Thyroid gland (tissue), 4 donors: ENCODE measurements around the gene SIAH3. TPM values are rescaled to one million over a fixed set of nuclear protein-coding genes. Genes with fewer than 3 reads are reported as not detected.

ENCODE experiments used
- DNase-seq, 2 donors: peaks; one replicate each; pipeline ENCODE4 v3.0.0-alpha.2; 2019
- H3K27ac ChIP-seq, 3 donors: fragments of 200-600 bp; sonication (generic); 1 replicate in 2 of 3; 2 replicates in 1 of 3; pipeline ENCODE4 v1.5.1; 2016 to 2019; ENCODE audit warnings: mild to moderate bottlenecking in 1 of 3, moderate library complexity in 1 of 3
- H3K27me3 ChIP-seq: fragments of 200-600 bp; sonication (generic); one replicate; pipeline ENCODE4 v1.5.1; 2019
- H3K36me3 ChIP-seq, 2 donors: fragments of 200-600 bp; sonication (generic); one replicate each; pipeline ENCODE4 v1.5.1; 2016 to 2019
- H3K4me1 ChIP-seq, 2 donors: fragments of 200-600 bp; sonication (generic); one replicate each; pipeline ENCODE4 v1.5.1; 2017 to 2019
- H3K4me3 ChIP-seq, 3 donors: fragments of 200-600 bp; sonication (generic); replicated peaks in 1 of 3; 1 replicate in 2 of 3; 2 replicates in 1 of 3; pipeline ENCODE4 v1.5.1; 2016; ENCODE audit warnings: mild to moderate bottlenecking in 1 of 3
- H3K9me3 ChIP-seq: fragments of 200-600 bp; sonication (generic); one replicate; pipeline ENCODE4 v1.5.1; 2017
- CTCF ChIP-seq, 6 experiments: fragments of 200-600 bp in 3 of 6; fragments of 450-650 bp in 3 of 6; sonication (generic) in 3 of 6; IDR thresholded peaks; one replicate each; pipeline ENCODE4 v1.5.1; 2016 to 2019; ENCODE audit warnings: antibody characterized with exemption in 6 of 6, mild to moderate bottlenecking in 2 of 6, inconsistent platforms in 1 of 6, moderate library complexity in 1 of 6
- POLR2A ChIP-seq, 2 donors: fragments of 450-650 bp; IDR thresholded peaks; one replicate each; pipeline ENCODE4 v1.6.1; 2017; ENCODE audit warnings: antibody characterized with exemption in 2 of 2, mild to moderate bottlenecking in 2 of 2, moderate library complexity in 1 of 2
- WGBS, 2 donors: methylation state at CpG; one replicate each; pipeline ENCODE4 v1.1.5; 2017; 5-methylcytosine and 5-hydroxymethylcytosine counted together
- intact Hi-C: fragments of 100-400 bp; cut with DNase I; formaldehyde crosslinking; loops from one replicate; pipeline ENCODE4 v1.15.1; 2023
- total RNA-seq, 4 donors: library from RNA; depleted of rRNA; stranded (reverse); fragments of >200 nt; gene quantifications; one replicate each; pipeline ENCODE4 v1.2.3, GENCODE V29; 2016

SIAH3 gene
- total RNA-seq, 4 donors from 2014 or later = 0.13 TPM; not detected in 3

DNA sequence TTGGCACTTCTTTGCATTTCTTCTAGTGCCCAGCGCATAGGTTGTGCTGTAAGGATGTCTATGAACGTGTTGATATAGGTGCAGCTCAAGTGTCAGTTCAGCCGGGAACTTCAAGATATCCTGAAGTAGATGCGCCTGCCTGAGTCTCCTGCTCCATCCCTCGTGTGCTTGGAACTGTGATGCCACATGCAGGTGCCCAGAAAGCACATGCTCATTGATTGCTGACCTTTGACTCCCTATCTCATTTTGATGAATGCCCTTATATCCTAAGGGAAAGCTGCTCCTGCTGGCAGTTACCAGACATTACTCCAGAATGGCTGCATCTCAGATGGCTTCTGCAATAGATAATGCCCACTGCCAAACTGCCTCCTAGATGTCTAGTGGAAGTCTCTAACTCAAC lies 108.6 kb downstream of the SIAH3 start:
- H3K9me3 ChIP-seq = no peaks in the 10 kb centered on the region
- intact Hi-C loops = no loop called here
- no peaks in the 10 kb centered on the region for H3K27me3 ChIP-seq
- WGBS, 2 donors = 67 to 70% methylated on average over 5 of the region's 5 CpGs
- H3K4me3 ChIP-seq = no peak overlapping the region
- no peaks in the 10 kb centered on the region for H3K36me3 ChIP-seq
- H3K4me1 ChIP-seq = no peaks in the 10 kb centered on the region
- no peak for DNase-seq
- H3K27ac ChIP-seq = no peak overlapping the region
- TF ChIP-seq POLR2A (IDR thresholded peaks at IDR 0.05) (no peak), CTCF (IDR thresholded peaks at IDR 0.05) (no peak)

GRCh38 chr13:45737571-45738017 lies 114.0 kb downstream of the SIAH3 start:
- Histone ChIP-seq H3K36me3 (no peaks in the 10 kb centered on the region), H3K4me3 (no peak overlapping the region), H3K9me3 (no peaks in the 10 kb centered on the region), H3K4me1 (no peaks in the 10 kb centered on the region), H3K27me3 (no peaks in the 10 kb centered on the region), H3K27ac (no peak overlapping the region)
- WGBS, 2 donors = 62 to 79% methylated on average over 2 of the region's 2 CpGs
- no peak for TF ChIP-seq POLR2A (IDR thresholded peaks at IDR 0.05)
- no peak for TF ChIP-seq CTCF (IDR thresholded peaks at IDR 0.05)
- DNase-seq = no peak
- intact Hi-C loops = no loop called here

DNA sequence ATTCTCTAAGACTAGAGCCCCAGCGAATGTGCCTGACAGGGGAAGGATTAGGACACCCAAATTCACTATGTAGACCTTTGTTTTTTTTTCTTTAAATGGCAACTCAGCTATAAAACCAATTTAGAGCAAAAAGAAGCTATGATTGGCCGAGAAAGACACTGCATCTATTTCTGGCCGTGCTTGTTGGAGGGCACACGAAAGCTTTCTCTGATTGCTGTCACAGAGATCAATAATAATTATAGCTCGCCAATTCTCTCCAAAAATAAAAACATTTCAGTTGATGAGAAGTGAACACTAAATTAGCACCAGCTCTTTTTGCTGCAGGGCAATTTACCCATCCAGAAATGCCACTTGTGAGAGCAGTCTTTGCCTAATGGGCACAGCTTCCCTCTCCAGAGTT lies 118.2 kb downstream of the SIAH3 start:
- Histone ChIP-seq H3K4me1 (no peaks in the 10 kb centered on the region), H3K27ac (no peak overlapping the region), H3K4me3 (no peak overlapping the region), H3K36me3 (no peaks in the 10 kb centered on the region), H3K9me3 (no peaks in the 10 kb centered on the region), H3K27me3 (no peaks in the 10 kb centered on the region)
- intact Hi-C loops = no loop called here
- DNase-seq = no peak
- TF ChIP-seq POLR2A (IDR thresholded peaks at IDR 0.05) (no peak), CTCF (IDR thresholded peaks at IDR 0.05) (no peak)
- WGBS, 2 donors = 85 to 86% methylated on average over 5 of the region's 5 CpGs

DNA sequence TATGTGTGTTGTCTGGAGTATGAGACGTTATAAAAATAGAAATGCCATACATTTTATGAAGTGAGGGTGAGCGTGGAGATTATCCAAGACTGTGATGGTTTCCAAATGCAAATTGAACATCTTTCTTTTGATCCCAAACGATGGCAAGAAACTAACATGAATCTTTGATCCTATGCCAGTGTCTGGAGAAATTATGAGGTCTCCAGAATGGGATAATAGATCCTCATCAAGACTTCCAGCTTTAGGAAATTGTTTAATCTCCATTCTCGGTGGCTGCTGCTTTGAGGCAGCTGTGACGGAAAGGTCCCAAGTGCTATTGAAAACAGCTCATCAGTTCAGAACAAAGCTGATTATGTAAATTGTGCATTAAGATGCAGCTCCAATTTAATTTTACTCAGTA lies 118.6 kb downstream of the SIAH3 start:
- Histone ChIP-seq H3K27ac (no peak overlapping the region), H3K4me1 (no peaks in the 10 kb centered on the region), H3K4me3 (no peak overlapping the region), H3K9me3 (no peaks in the 10 kb centered on the region), H3K27me3 (no peaks in the 10 kb centered on the region), H3K36me3 (no peaks in the 10 kb centered on the region)
- DNase-seq = no peak
- no peak for TF ChIP-seq POLR2A (IDR thresholded peaks at IDR 0.05)
- TF ChIP-seq CTCF (IDR thresholded peaks at IDR 0.05) = no peak
- intact Hi-C loops = no loop called here
- 63 to 65% methylated on average over 5 of the region's 5 CpGs for WGBS, 2 donors

DNA sequence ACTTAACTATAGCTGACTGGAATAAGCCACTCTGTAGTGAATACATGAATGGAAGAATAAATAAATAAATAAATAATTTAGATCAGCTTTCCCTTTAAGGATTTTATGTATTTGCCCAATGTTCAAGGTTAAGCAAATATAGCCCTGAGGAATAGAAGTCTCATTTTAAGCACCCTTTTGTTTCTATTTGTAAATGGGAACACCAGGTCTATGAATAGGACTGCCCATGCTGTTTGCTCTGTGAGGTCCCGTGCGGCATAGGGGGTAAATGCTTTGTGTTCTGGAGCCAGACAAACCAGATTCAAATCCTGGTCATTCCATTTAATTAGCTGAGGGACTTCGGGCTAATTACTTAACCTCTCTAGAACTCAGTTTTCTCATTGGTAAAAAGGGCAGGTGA lies 120.1 kb downstream of the SIAH3 start:
- 96 to 97% methylated on average over 3 of the region's 3 CpGs for WGBS, 2 donors
- Histone ChIP-seq H3K27me3 (no peaks in the 10 kb centered on the region), H3K4me3 (no peak overlapping the region), H3K36me3 (no peaks in the 10 kb centered on the region), H3K9me3 (no peaks in the 10 kb centered on the region), H3K27ac (no peak overlapping the region), H3K4me1 (no peaks in the 10 kb centered on the region)
- DNase-seq = no peak
- TF ChIP-seq CTCF (IDR thresholded peaks at IDR 0.05) (no peak), POLR2A (IDR thresholded peaks at IDR 0.05) (no peak)
- intact Hi-C loops = no loop called here
